ENCODE results near the gene BRI3. TPM values are rescaled to one million over a fixed set of nuclear protein-coding genes. Genes with fewer than 3 reads are reported as not detected.

The BRI3 gene, protein sequence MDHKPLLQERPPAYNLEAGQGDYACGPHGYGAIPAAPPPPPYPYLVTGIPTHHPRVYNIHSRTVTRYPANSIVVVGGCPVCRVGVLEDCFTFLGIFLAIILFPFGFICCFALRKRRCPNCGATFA
- total RNA-seq: 61.6 TPM

DNA sequence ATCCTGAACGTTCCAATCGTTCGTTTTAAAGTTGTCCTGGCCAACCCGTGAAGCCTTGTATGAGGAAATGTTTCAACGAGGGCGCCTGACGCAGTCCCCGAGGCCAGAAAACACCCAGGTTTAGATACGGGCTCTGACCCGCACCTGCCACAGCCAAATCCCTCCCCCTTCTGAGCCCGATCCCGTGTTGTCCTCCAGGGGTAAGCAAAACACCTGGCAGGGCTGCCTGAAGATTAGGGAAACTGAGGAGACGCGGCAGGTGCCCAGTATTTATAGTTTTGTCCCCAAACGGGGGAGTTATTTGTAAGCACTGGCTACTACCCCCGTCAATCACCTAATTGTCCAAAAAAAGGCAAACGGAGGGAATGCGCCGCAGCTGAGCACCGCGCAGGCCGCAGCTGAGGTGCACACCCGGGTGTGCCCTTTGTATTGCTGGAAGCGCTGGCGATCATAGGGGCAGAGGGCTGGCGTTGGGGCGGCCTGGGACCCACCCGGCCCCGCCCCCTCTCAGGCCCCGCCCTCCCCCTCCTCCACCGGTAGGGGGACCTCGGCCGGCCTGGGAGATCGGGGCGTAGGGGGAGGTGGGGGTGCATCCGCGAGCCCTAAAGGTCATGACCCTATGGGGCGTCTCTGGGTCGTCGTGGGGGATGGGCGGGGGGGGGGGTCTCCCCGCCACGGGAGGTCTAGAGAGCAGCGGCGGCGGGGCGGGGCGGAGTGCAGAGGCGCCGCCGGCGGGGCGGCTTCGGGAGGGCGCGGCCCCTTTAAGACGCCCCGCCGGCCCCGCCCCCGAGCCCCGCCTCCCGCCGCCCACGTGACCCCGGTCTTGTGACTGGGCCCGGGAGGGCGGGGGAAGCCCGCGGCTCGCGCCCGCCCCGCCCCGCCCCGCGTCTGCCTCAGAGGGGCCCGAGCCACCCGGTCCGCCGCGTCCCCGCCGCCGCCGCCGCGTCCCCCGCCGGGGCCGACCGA is at the start of gene BRI3:
Gene BRI3 (plus strand): TSS at position 896 of the 966 bp plus-strand sequence. CDS start 110 bp downstream, outside the sequence.
- TF ChIP-seq, protein P1, sequence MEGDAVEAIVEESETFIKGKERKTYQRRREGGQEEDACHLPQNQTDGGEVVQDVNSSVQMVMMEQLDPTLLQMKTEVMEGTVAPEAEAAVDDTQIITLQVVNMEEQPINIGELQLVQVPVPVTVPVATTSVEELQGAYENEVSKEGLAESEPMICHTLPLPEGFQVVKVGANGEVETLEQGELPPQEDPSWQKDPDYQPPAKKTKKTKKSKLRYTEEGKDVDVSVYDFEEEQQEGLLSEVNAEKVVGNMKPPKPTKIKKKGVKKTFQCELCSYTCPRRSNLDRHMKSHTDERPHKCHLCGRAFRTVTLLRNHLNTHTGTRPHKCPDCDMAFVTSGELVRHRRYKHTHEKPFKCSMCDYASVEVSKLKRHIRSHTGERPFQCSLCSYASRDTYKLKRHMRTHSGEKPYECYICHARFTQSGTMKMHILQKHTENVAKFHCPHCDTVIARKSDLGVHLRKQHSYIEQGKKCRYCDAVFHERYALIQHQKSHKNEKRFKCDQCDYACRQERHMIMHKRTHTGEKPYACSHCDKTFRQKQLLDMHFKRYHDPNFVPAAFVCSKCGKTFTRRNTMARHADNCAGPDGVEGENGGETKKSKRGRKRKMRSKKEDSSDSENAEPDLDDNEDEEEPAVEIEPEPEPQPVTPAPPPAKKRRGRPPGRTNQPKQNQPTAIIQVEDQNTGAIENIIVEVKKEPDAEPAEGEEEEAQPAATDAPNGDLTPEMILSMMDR (IDR thresholded peaks at IDR 0.05): no peak
- intact Hi-C loops (cut with DNase I): loop anchor here (1.0 to 10.0 kb wide), 7 partner anchors 29 to 1224 kb away; partner anchors contain the start of genes LMTK2, NPTX2, TECPR1 and TRRAP

DNA sequence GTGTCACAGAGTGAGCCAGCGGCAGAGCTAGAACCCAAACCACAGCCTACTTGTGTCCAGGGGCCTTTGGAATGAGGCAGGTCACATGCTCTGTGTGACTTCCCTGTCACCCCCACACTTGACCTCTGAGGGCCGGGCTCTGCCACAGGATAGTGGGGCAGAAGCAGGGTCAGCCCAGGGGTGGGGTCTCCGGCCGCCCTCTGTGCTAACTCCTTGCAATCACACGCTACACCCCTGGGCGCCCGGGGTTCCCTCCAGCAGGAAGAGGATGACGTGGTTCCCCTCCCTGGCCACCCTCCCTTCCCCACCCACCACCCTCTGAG is 49.3 kb upstream of the BRI3 start:
- no peak overlapping the region for H3K4me3 ChIP-seq
- H3K9me3 ChIP-seq: no peaks in the 10 kb centered on the region
- TF ChIP-seq, protein P1 (IDR thresholded peaks at IDR 0.05): no peak
- H3K36me3 ChIP-seq: peaks cover 17 to 54% of the 10 kb centered on the region in 2 donors
- intact Hi-C loops (cut with DNase I): no loop called here
- DNase-seq (ENCODE audit: low spot score in 2 of 2): no peak
- no peaks in the 10 kb centered on the region for H3K4me1 ChIP-seq
- H3K27ac ChIP-seq: no peak overlapping the region
- no peaks in the 10 kb centered on the region for H3K27me3 ChIP-seq

More for the DNA sequence above, at the start of gene BRI3:
- Histone ChIP-seq H3K27ac (peak within 1 kb of the TSS; percentile 99), H3K4me1 (peaks cover 25 to 33% of the 10 kb centered on the region in 2 donors), H3K4me3 (peak within 1 kb of the TSS; percentile 93 to 100), H3K27me3 (no peaks in the 10 kb centered on the region), H3K9me3 (no peaks in the 10 kb centered on the region), H3K36me3 (no peaks in the 10 kb centered on the region)
- DNase-seq (ENCODE audit: low spot score in 2 of 2): peak; percentile 55 to 96

DNA sequence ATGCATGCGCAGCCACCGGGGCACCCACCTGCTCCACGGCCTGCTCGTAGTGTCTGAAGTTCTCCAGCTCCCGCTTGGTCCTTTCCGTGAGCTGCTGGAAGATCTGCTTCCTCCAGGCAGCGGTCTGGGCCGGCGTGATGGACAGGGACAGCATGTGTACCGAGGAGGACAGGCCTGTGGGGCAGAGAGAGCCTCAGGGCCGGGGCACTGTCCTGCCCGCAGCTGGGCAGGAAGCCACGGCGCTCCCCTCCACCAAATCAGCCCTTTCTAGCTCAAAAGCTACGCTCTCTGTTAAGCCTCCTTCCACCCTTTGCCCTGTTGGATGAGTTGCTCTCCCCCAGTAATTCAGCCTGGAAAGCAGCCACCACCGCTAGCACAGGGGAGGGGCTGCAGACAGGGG is 48.7 kb upstream of the BRI3 start:
- intact Hi-C loops (cut with DNase I): no loop called here
- TF ChIP-seq, protein P1 (IDR thresholded peaks at IDR 0.05): no peak
- H3K4me3 ChIP-seq: no peak overlapping the region
- H3K4me1 ChIP-seq: no peaks in the 10 kb centered on the region
- no peak for DNase-seq (ENCODE audit: low spot score in 2 of 2)
- H3K36me3 ChIP-seq: peaks cover 11 to 49% of the 10 kb centered on the region in 2 donors
- no peaks in the 10 kb centered on the region for H3K9me3 ChIP-seq
- no peaks in the 10 kb centered on the region for H3K27me3 ChIP-seq
- no peak overlapping the region for H3K27ac ChIP-seq

DNA sequence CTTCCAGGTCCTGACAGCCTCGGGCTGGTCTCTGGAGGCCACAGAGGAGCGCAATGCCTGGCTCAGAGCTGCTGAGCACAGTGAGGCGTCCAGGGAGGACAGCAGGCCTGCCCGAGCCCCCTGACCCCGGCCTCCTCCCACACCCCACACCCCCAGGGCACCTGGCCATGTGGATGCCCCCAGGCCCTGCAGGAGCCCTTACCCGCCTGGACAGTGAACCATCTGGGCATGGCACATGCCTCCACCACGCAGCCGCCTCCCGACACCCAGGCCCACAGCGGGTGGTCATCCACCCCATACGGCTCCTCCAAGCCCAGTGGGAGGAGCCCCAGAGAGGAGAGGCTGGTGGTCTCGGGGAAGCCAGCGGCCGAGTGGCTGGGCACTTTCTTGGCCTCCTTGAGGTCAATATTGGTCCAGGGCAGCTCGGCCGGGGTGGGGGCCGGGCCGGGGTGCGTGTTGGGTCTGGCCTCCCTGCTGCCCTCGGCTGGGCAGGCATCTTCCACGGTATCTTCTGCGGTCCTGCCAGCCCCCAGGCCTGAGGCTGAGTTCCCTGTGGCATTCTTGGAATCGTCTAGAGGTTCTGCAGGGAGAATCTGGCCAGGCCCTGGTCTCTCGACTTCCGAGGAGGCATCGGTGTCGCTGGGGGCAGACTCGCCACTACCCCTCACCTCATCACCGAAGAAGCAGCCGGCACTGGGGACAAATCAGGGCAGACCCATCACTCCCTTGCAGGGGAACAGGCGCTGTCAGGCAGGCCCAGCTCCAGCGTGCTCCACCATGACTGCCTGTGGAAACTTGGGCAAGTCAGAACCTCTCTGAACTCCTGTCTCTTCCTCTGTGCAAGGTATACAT is 48.0 kb upstream of the BRI3 start:
- TF ChIP-seq, protein P1 (IDR thresholded peaks at IDR 0.05): no peak
- Histone ChIP-seq H3K27me3 (no peaks in the 10 kb centered on the region), H3K4me1 (no peaks in the 10 kb centered on the region), H3K36me3 (peaks cover 14 to 49% of the 10 kb centered on the region in 2 donors), H3K4me3 (no peak overlapping the region), H3K27ac (no peak overlapping the region), H3K9me3 (no peaks in the 10 kb centered on the region)
- DNase-seq (ENCODE audit: low spot score in 2 of 2): no peak
- intact Hi-C loops (cut with DNase I): no loop called here

DNA sequence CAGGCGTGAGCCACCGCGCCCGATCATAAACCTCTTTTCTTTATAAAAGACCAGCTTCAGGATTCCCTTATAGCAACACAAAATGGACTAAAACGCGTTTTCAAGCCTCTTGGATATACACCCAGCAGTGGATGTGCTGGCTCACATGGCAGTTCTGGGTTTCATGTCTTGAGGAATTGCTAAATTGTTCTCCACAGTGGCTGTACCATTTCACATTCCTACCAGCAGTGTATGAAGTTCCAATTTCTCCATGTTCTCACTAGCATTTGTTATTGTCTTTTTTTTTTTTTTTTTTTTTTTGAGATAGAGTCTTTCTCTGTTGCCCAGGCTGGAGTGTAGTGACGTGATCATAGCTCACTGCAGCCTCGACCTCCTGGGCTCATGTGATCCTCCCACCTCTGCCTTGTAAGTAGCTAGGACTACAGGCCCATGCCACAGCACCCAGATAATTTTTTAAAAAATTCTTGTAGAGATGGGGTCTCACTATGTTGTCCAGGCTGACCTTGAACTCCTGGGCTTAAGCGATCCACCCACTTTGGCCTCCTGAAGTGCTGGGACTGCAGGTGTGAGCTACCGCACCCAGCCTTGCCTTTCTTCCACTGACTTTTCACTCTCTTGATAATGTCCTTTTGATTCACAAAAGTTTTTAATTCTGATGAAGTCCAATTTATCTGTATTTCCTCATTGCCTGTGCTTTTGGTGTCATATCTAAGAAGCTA is 46.9 kb upstream of the BRI3 start:
- no peak overlapping the region for H3K4me3 ChIP-seq
- no peaks in the 10 kb centered on the region for H3K4me1 ChIP-seq
- no peaks in the 10 kb centered on the region for H3K27me3 ChIP-seq
- no peaks in the 10 kb centered on the region for H3K9me3 ChIP-seq
- intact Hi-C loops (cut with DNase I): no loop called here
- no peak for DNase-seq (ENCODE audit: low spot score in 2 of 2)
- TF ChIP-seq, protein P1 (IDR thresholded peaks at IDR 0.05): no peak
- no peak overlapping the region for H3K27ac ChIP-seq
- peaks cover 20 to 56% of the 10 kb centered on the region in 2 donors for H3K36me3 ChIP-seq

Measured in ascending aorta (tissue), 2 donors.